Neuron (in vitro differentiated cells): ENCODE measurements around the gene ANKRD34C.

ENCODE experiments used
- H2AFZ ChIP-seq: one replicate; pipeline ENCODE4 v1.6.1; 2013; ENCODE audit warnings: low read depth, mild to moderate bottlenecking, inconsistent platforms, low read length, moderate library complexity
- H3K27me3 ChIP-seq: one replicate; pipeline ENCODE4 v1.6.1; 2013; ENCODE audit warnings: low read length; ENCODE audit not compliant: insufficient read depth
- H3K36me3 ChIP-seq: one replicate; pipeline ENCODE4 v1.6.1; 2013; ENCODE audit warnings: low read length; ENCODE audit not compliant: insufficient read depth
- H3K4me1 ChIP-seq: one replicate; pipeline ENCODE4 v1.6.1; 2013; ENCODE audit warnings: low read length; ENCODE audit not compliant: insufficient read depth
- H3K4me3 ChIP-seq: 2 replicates; pipeline ENCODE4 v1.5.1; 2013; ENCODE audit warnings: mild to moderate bottlenecking, low read length, moderate library complexity
- H3K9me3 ChIP-seq: one replicate; pipeline ENCODE4 v1.6.1; 2013; ENCODE audit warnings: low read length

Gene ANKRD34C

GRCh38 chr15:79294075-79294474 is 11.6 kb downstream of the ANKRD34C start:
- peaks cover under 1% of the 10 kb centered on the region for H3K27me3 ChIP-seq
- no peak overlapping the region for H3K4me3 ChIP-seq
- H3K36me3 ChIP-seq, result no peaks in the 10 kb centered on the region

GRCh38 chr15:79296583-79296982 is 14.1 kb downstream of the ANKRD34C start:
- Histone ChIP-seq H3K36me3 (no peaks in the 10 kb centered on the region), H3K9me3 (no peaks in the 10 kb centered on the region), H3K27me3 (peaks cover 8% of the 10 kb centered on the region), H3K4me3 (no peak overlapping the region), H2AFZ (no peak overlapping the region), H3K4me1 (no peaks in the 10 kb centered on the region)

More at GRCh38 chr15:79294075-79294474, 11.6 kb downstream of the ANKRD34C start:
- H3K9me3 ChIP-seq, result no peaks in the 10 kb centered on the region
- no peaks in the 10 kb centered on the region for H3K4me1 ChIP-seq
- H2AFZ ChIP-seq, result no peak overlapping the region

GRCh38 chr15:79299126-79299840 is 16.8 kb downstream of the ANKRD34C start:
- H2AFZ ChIP-seq, result no peak overlapping the region
- H3K9me3 ChIP-seq, result no peaks in the 10 kb centered on the region
- H3K4me3 ChIP-seq, result no peak overlapping the region
- H3K36me3 ChIP-seq, result no peaks in the 10 kb centered on the region
- H3K4me1 ChIP-seq, result no peaks in the 10 kb centered on the region
- H3K27me3 ChIP-seq, result peaks cover 8% of the 10 kb centered on the region

GRCh38 chr15:79299841-79300235 is 17.3 kb downstream of the ANKRD34C start:
- Histone ChIP-seq H3K4me1 (no peaks in the 10 kb centered on the region), H2AFZ (no peak overlapping the region), H3K27me3 (peaks cover 8% of the 10 kb centered on the region), H3K4me3 (no peak overlapping the region), H3K36me3 (no peaks in the 10 kb centered on the region), H3K9me3 (no peaks in the 10 kb centered on the region)

- H3K36me3 ChIP-seq, result no peaks in the 10 kb centered on the region
- H3K4me1 ChIP-seq, result peaks cover 7% of the 10 kb centered on the region
- H2AFZ ChIP-seq, result no peak overlapping the region
- H3K4me3 ChIP-seq, result no peak overlapping the region
- no peaks in the 10 kb centered on the region for H3K9me3 ChIP-seq
- H3K27me3 ChIP-seq, result peaks cover 15% of the 10 kb centered on the region
Measured at GRCh38 chr15:79307251-79307650, 24.7 kb downstream of the ANKRD34C start.

- Histone ChIP-seq H2AFZ (no peak overlapping the region), H3K4me1 (peaks cover 12% of the 10 kb centered on the region), H3K4me3 (no peak overlapping the region), H3K9me3 (no peaks in the 10 kb centered on the region), H3K27me3 (peaks cover 15% of the 10 kb centered on the region), H3K36me3 (peaks cover 6% of the 10 kb centered on the region)
Measured at GRCh38 chr15:79308874-79309273, 26.4 kb downstream of the ANKRD34C start.

GRCh38 chr15:79310612-79310984 is 28.1 kb downstream of the ANKRD34C start:
- Histone ChIP-seq H3K4me3 (peak overlapping the region; percentile 81), H2AFZ (peak overlapping the region; percentile 84), H3K36me3 (peaks cover 24% of the 10 kb centered on the region), H3K27me3 (peaks cover 13% of the 10 kb centered on the region), H3K9me3 (no peaks in the 10 kb centered on the region), H3K4me1 (peaks cover 12% of the 10 kb centered on the region)

- H3K36me3 ChIP-seq, result peaks cover 30% of the 10 kb centered on the region
- H2AFZ ChIP-seq, result peak within 1 kb of the TSS; percentile 84
Measured at GRCh38 chr15:79310985-79311900, 28.7 kb downstream of the ANKRD34C start, which contains the start of gene TMED3. TSS of gene TMED3 (plus strand) at chr15:79311112. CDS start at chr15:79311250, 138 bp downstream.

GRCh38 chr15:79311901-79312553 is 29.5 kb downstream of the ANKRD34C start:
- Histone ChIP-seq H3K9me3 (no peaks in the 10 kb centered on the region), H3K4me1 (peaks cover 12% of the 10 kb centered on the region), H2AFZ (peak overlapping the region; percentile 84), H3K4me3 (peak overlapping the region; percentile 81), H3K27me3 (peaks cover 11% of the 10 kb centered on the region), H3K36me3 (peaks cover 37% of the 10 kb centered on the region)

More at GRCh38 chr15:79310985-79311900, 28.7 kb downstream of the ANKRD34C start, which contains the start of gene TMED3:
- H3K4me1 ChIP-seq, result peaks cover 12% of the 10 kb centered on the region
- peak within 1 kb of the TSS; percentile 81 for H3K4me3 ChIP-seq
- H3K9me3 ChIP-seq, result no peaks in the 10 kb centered on the region
- peaks cover 11% of the 10 kb centered on the region for H3K27me3 ChIP-seq

- peaks cover 3% of the 10 kb centered on the region for H3K9me3 ChIP-seq
- peaks cover 59% of the 10 kb centered on the region for H3K36me3 ChIP-seq
- no peak overlapping the region for H2AFZ ChIP-seq
- no peak overlapping the region for H3K4me3 ChIP-seq
- H3K27me3 ChIP-seq, result peaks cover 2% of the 10 kb centered on the region
- H3K4me1 ChIP-seq, result peaks cover 12% of the 10 kb centered on the region
Measured at GRCh38 chr15:79314186-79314585, 31.7 kb downstream of the ANKRD34C start.

- Histone ChIP-seq H2AFZ (no peak overlapping the region), H3K27me3 (no peaks in the 10 kb centered on the region), H3K4me3 (no peak overlapping the region), H3K9me3 (peaks cover 3% of the 10 kb centered on the region), H3K4me1 (peaks cover 12% of the 10 kb centered on the region), H3K36me3 (peaks cover 60% of the 10 kb centered on the region)
Measured at GRCh38 chr15:79314811-79315210, 32.3 kb downstream of the ANKRD34C start.

GRCh38 chr15:79315623-79316328 is 33.3 kb downstream of the ANKRD34C start:
- H3K27me3 ChIP-seq, result no peaks in the 10 kb centered on the region
- peaks cover 12% of the 10 kb centered on the region for H3K4me1 ChIP-seq
- H2AFZ ChIP-seq, result no peak overlapping the region
- no peak overlapping the region for H3K4me3 ChIP-seq
- peaks cover 3% of the 10 kb centered on the region for H3K9me3 ChIP-seq
- H3K36me3 ChIP-seq, result peaks cover 61% of the 10 kb centered on the region
